DND-41 (cell line): ENCODE results near the gene PPP1R36.

Experiments
- CTCF ChIP-seq: IDR thresholded peaks from 2 replicates; pipeline ENCODE4 v1.5.1; 2012; ENCODE audit warnings: borderline replicate concordance, low read length, moderate library complexity, mild to moderate bottlenecking; ENCODE audit not compliant: poor library complexity, severe bottlenecking; ENCODE audit errors: extremely low read depth
- EZH2 ChIP-seq: IDR thresholded peaks from 3 replicates; pipeline ENCODE4 v1.6.1; 2012; ENCODE audit warnings: borderline replicate concordance, low read depth, mild to moderate bottlenecking, moderate library complexity, low read length, inconsistent platforms; ENCODE audit not compliant: severe bottlenecking

GRCh38 chr14:64584190-64584589 lies 34.4 kb downstream of the PPP1R36 start:
- TF ChIP-seq CTCF (no peak), EZH2 (no peak)
